GM12872 (cell line): Measurements from ENCODE around the gene DHRS7.

ENCODE experiments used
- TF ChIP-seq, protein P1 (sequence below): IDR thresholded peaks from 3 replicates; pipeline ENCODE4 v1.5.1; 2011; ENCODE audit warnings: low read depth, mild to moderate bottlenecking, low read length, moderate library complexity; ENCODE audit not compliant: insufficient read depth

Gene DHRS7

GRCh38 chr14:60163693-60164092 lies 1.5 kb downstream of the DHRS7 start:
- TF ChIP-seq, protein P1, sequence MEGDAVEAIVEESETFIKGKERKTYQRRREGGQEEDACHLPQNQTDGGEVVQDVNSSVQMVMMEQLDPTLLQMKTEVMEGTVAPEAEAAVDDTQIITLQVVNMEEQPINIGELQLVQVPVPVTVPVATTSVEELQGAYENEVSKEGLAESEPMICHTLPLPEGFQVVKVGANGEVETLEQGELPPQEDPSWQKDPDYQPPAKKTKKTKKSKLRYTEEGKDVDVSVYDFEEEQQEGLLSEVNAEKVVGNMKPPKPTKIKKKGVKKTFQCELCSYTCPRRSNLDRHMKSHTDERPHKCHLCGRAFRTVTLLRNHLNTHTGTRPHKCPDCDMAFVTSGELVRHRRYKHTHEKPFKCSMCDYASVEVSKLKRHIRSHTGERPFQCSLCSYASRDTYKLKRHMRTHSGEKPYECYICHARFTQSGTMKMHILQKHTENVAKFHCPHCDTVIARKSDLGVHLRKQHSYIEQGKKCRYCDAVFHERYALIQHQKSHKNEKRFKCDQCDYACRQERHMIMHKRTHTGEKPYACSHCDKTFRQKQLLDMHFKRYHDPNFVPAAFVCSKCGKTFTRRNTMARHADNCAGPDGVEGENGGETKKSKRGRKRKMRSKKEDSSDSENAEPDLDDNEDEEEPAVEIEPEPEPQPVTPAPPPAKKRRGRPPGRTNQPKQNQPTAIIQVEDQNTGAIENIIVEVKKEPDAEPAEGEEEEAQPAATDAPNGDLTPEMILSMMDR: no peak

DNA sequence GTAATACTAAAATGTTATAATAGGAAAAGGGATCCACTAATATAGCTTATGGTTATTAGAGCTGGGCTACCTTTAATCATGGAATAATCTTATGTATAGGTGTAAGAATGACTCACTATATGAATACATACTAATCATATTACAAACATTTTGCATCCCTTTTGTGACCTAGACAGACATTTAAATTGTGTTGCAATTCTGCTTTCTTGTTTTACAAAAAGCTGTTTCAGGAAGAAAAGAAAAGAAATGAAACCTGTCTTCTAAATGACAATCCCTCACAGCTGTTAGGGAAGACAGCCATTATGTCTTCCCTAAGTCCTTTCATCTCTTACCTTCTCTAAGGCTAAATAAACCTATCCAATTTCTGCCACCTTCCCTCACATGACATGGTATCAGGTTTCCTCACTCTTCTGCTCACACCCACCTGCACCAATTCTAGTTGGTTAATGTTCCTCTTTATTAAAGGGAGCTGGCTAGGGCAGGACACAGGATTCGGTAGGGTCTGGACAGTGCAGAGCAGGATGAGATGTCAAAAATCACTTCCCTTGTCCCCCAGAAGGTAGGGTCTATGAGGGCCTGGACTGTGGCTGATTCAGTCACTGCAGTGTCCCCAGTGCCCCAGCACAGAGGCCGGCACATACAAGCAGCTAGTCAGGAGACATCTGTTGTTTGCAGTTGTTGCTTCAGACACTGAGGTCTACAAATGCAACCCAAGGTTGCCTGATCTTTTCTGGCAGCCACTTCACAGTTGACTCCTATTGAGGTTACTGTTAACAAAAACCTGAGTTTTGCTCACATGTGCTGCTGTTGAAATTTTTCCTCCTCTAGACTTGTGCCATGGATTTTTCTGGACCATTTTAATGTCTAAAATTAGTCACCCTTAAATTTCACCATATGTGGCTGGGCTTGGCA lies 3.7 kb downstream of the DHRS7 start:
- TF ChIP-seq, protein P1: no peak

GRCh38 chr14:60160422-60160821 lies 4.8 kb downstream of the DHRS7 start:
- TF ChIP-seq, protein P1: no peak

GRCh38 chr14:60154671-60155070 lies 10.5 kb downstream of the DHRS7 start:
- TF ChIP-seq, protein P1: no peak

- TF ChIP-seq, protein P1: no peak
Observed at GRCh38 chr14:60153991-60154390, 11.2 kb downstream of the DHRS7 start.

- TF ChIP-seq, protein P1: no peak
Observed at GRCh38 chr14:60151715-60152114, 13.5 kb downstream of the DHRS7 start.

GRCh38 chr14:60134702-60135101 lies 30.5 kb downstream of the DHRS7 start:
- TF ChIP-seq, protein P1: no peak
